Activated T-helper 17 cell treated with anti-CD3 and anti-CD28 coated beads, Interleukin-2, amount 50 U/mL, for 72 hours (primary cell): Measurements from ENCODE around the gene C5orf24. TPM values are rescaled to one million over a fixed set of nuclear protein-coding genes. Genes with fewer than 3 reads are reported as not detected.

Source experiments
- total RNA-seq, 2 donors: library from RNA; stranded (reverse); gene quantifications; one replicate each; pipeline ENCODE4 v1.2.3, GENCODE V29; 2022

The C5orf24 gene
- total RNA-seq, 2 donors from 2014 or later = 32.4 to 38.0 TPM

Other genes with a start within 250 kb of the C5orf24 start
- 10 to 100 TPM; 41.6 to 73.0 TPM for gene SAR1B, start 213.1 kb upstream of the C5orf24 start, total RNA-seq
- 10 to 100 TPM; 43.6 to 55.4 TPM for gene SEC24A, start 197.2 kb upstream of the C5orf24 start, total RNA-seq
- 10 to 100 TPM; 35.8 to 47.6 TPM for gene CAMLG, start 107.4 kb upstream of the C5orf24 start, total RNA-seq
- 10 to 100 TPM; 55.2 to 99.2 TPM for gene DDX46, start 87.2 kb upstream of the C5orf24 start, total RNA-seq
- gene TXNDC15, start 28.4 kb downstream of the C5orf24 start, total RNA-seq = 10 to 100 TPM; 32.5 to 38.8 TPM
- 10 to 100 TPM in 1 of 2 donors, 1 to 10 TPM in 1; 7.8 to 11.2 TPM for gene PCBD2, start 59.2 kb downstream of the C5orf24 start, total RNA-seq
- under 1 TPM; 0.50 to 0.82 TPM for gene CATSPER3, start 121.9 kb downstream of the C5orf24 start, total RNA-seq
- not detected for gene PITX1, start 188.3 kb downstream of the C5orf24 start, total RNA-seq